Esophagus squamous epithelium (tissue), 5 donors: Measurements from ENCODE around the gene FCGR3A. TPM values are rescaled to one million over a fixed set of nuclear protein-coding genes. Genes with fewer than 3 reads are reported as not detected.

ENCODE experiments used
- DNase-seq: peaks from one replicate; lab custom pipeline; 2025; lab: John Stamatoyannopoulos, UW
- H3K27ac ChIP-seq, 4 donors: fragments of 200-600 bp; sonication (generic); one replicate each; pipeline ENCODE4 v1.5.1; 2016 to 2019; ENCODE audit warnings: mild to moderate bottlenecking in 1 of 4
- H3K27me3 ChIP-seq, 4 donors: fragments of 200-600 bp; sonication (generic); 1 replicate in 3 of 4; 2 replicates in 1 of 4; pipeline versions ENCODE4 v1.5.1 to v1.6.0; 2017 to 2021; ENCODE audit warnings: antibody characterized with exemption in 1 of 4
- H3K36me3 ChIP-seq, 3 donors: fragments of 200-600 bp; sonication (generic); one replicate each; pipeline ENCODE4 v1.5.1; 2016 to 2019
- H3K4me1 ChIP-seq, 3 donors: fragments of 200-600 bp; sonication (generic); one replicate each; pipeline ENCODE4 v1.5.1; 2017 to 2019
- H3K4me3 ChIP-seq, 4 donors: fragments of 200-600 bp; sonication (generic); 1 replicate in 3 of 4; 2 replicates in 1 of 4; pipeline ENCODE4 v1.5.1; 2016 to 2019; ENCODE audit warnings: mild to moderate bottlenecking in 2 of 4, moderate library complexity in 1 of 4
- H3K9me3 ChIP-seq, 3 donors: fragments of 200-600 bp; sonication (generic); one replicate each; pipeline ENCODE4 v1.5.1; 2016 to 2019
- POLR2A ChIP-seq, 4 donors: fragments of 450-650 bp; IDR thresholded peaks; one replicate each; pipeline ENCODE4 v1.6.1; 2017; ENCODE audit warnings: antibody characterized with exemption in 4 of 4, mild to moderate bottlenecking in 4 of 4, moderate library complexity in 3 of 4
- WGBS, 2 donors: methylation state at CpG; one replicate each; pipeline ENCODE4 v1.1.5; 2018; 5-methylcytosine and 5-hydroxymethylcytosine counted together
- intact Hi-C: fragments of 100-400 bp; cut with DNase I; formaldehyde crosslinking; loops from one replicate; pipeline ENCODE4 v1.15.0; 2022
- total RNA-seq, 4 donors: library from RNA; depleted of rRNA; stranded (reverse); fragments of >200 nt; gene quantifications; one replicate each; pipeline ENCODE4 v1.1.0, GENCODE V29; 2016
- TF ChIP-seq, protein P1 (sequence below), 6 experiments: fragments of 450-650 bp in 4 of 6; fragments of 200-600 bp in 2 of 6; sonication (generic) in 2 of 6; IDR thresholded peaks; one replicate each; pipeline ENCODE4 v1.5.1; 2016 to 2019; ENCODE audit warnings: antibody characterized with exemption in 6 of 6, mild to moderate bottlenecking in 4 of 6, moderate library complexity in 4 of 6
- donor health status: DM: yes; HTN: yes; CAD: no.

FCGR3A gene
- total RNA-seq, 4 donors from 2014 or later = 0.23 to 15.5 (median 1.9) TPM

DNA sequence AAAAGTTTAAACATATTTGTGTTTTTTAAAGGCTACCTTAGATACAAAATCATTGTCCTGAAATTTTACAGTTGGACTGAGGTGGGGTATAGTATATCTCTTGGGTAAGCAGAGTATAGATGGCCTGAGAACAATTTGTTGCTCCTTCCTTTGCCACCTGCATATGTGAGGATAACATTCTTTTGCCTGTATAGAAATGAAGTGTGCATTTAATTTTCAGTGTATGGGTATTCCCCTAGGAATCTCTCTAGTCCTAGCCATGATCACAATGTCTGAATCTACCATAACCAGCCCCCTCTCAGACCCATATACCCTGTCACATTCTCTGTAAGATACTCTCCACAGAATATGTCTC is 46.2 kb downstream of the FCGR3A start:
- no peak for TF ChIP-seq POLR2A (IDR thresholded peaks at IDR 0.05)
- TF ChIP-seq, protein P1, sequence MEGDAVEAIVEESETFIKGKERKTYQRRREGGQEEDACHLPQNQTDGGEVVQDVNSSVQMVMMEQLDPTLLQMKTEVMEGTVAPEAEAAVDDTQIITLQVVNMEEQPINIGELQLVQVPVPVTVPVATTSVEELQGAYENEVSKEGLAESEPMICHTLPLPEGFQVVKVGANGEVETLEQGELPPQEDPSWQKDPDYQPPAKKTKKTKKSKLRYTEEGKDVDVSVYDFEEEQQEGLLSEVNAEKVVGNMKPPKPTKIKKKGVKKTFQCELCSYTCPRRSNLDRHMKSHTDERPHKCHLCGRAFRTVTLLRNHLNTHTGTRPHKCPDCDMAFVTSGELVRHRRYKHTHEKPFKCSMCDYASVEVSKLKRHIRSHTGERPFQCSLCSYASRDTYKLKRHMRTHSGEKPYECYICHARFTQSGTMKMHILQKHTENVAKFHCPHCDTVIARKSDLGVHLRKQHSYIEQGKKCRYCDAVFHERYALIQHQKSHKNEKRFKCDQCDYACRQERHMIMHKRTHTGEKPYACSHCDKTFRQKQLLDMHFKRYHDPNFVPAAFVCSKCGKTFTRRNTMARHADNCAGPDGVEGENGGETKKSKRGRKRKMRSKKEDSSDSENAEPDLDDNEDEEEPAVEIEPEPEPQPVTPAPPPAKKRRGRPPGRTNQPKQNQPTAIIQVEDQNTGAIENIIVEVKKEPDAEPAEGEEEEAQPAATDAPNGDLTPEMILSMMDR (IDR thresholded peaks at IDR 0.05) = no peak
- intact Hi-C loops = no loop called here

DNA sequence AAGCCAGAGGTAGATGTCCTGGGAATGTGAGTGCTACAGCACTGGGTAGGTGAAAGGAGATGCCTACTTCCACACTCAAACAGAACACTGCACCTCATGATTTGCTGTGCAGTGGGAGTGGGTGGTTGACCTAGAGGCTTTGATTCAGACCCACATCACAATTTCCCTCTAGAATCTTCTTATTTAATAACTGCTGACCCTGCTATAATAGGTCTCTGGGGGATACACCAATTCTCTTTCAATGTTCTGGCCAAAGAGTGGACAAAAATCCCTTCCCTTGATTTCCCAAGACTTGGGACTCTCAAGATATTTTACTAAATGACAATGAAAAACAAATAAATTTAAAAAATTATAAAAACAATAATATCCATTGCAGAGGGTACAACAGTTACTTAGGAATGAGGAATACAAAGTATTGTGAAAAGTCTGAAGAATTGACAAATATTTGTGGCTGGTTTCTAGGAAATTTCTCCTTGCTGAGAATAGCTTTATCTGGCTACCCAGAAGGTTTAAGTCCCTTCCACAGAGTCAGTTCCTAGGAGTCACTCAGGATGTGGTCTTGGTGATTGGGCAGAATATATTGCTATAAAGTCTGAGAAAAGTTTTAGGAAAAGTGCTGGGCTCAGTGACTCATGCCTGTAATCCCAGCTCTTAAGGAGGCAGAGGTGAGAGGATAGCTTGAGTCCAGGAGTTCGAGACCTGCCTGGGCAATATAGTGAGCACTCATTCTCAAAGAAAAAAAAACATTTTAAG is 46.8 kb downstream of the FCGR3A start:
- intact Hi-C loops = no loop called here
- Histone ChIP-seq H3K27me3 (peaks cover 0 to 68% (median 0%) of the 10 kb centered on the region in 4 donors), H3K4me3 (no peak overlapping the region), H3K4me1 (peaks cover 0 to 12% (median 0%) of the 10 kb centered on the region in 3 donors), H3K9me3 (no peaks in the 10 kb centered on the region), H3K27ac (no peak overlapping the region), H3K36me3 (no peaks in the 10 kb centered on the region)
- 46 to 100% methylated on average over 1 of the region's 1 CpG for WGBS, 2 donors
- no peak for DNase-seq
- TF ChIP-seq, protein P1 (IDR thresholded peaks at IDR 0.05) = no peak
- TF ChIP-seq POLR2A (IDR thresholded peaks at IDR 0.05) = no peak

More for the DNA sequence above, 46.2 kb downstream of the FCGR3A start:
- Histone ChIP-seq H3K4me1 (peaks cover 0 to 12% (median 0%) of the 10 kb centered on the region in 3 donors), H3K27me3 (peaks cover 0 to 65% (median 0%) of the 10 kb centered on the region in 4 donors), H3K9me3 (no peaks in the 10 kb centered on the region), H3K27ac (no peak overlapping the region), H3K36me3 (no peaks in the 10 kb centered on the region), H3K4me3 (no peak overlapping the region)
- no peak for DNase-seq

DNA sequence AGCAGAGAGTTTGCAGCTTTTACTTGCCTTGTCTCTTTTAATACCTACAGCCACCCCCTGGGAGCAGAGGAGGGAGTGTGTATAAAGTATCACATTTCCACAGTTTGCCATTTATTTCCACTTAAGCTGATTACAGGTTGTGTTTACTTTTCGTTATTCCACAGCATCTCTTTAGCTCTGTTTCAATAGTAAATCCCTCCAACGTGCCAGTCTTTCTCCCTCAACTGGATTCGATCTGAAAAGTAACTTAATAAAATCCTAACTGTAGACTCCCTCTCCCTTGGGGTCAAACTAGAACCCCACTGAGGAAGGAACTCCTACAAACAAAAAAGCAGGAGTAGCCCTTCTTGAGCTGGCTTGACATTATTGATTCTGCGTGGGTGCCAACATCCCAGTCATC is 47.4 kb downstream of the FCGR3A start:
- DNase-seq = no peak
- Histone ChIP-seq H3K4me1 (peaks cover 0 to 10% (median 0%) of the 10 kb centered on the region in 3 donors), H3K36me3 (no peaks in the 10 kb centered on the region), H3K27ac (no peak overlapping the region), H3K9me3 (no peaks in the 10 kb centered on the region), H3K27me3 (peaks cover 0 to 75% (median 0%) of the 10 kb centered on the region in 4 donors), H3K4me3 (no peak overlapping the region)
- 59 to 63% methylated on average over 4 of the region's 4 CpGs for WGBS, 2 donors
- intact Hi-C loops = no loop called here
- TF ChIP-seq, protein P1 (IDR thresholded peaks at IDR 0.05) = no peak
- TF ChIP-seq POLR2A (IDR thresholded peaks at IDR 0.05) = no peak

DNA sequence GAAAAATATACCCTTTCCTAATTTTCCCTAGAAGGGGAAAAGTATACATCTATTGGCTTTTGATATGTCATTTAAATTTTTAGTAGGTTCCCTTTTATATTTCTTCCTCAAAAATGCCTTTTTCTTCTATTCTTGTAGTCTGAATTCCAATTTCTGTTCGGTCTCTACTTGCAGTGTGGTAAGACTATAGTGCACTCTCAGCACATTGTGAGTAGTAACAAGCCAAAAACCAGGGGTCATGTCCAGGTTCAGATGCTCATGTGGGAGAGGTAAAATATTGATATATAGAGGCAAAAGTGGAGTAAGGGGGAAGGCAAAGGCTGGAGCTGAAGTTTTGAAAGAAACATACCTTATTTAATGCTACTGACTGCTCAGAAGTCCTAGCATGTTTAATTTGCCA is 48.4 kb downstream of the FCGR3A start:
- no peak for DNase-seq
- H3K36me3 ChIP-seq = no peaks in the 10 kb centered on the region
- peaks cover 0 to 68% (median 0%) of the 10 kb centered on the region in 4 donors for H3K27me3 ChIP-seq
- peaks cover 0 to under 1% (median 0%) of the 10 kb centered on the region in 3 donors for H3K4me1 ChIP-seq
- WGBS, 2 donors = 94% methylated on average over 1 of the region's 1 CpG
- no peak overlapping the region for H3K27ac ChIP-seq
- no peak overlapping the region for H3K4me3 ChIP-seq
- no peaks in the 10 kb centered on the region for H3K9me3 ChIP-seq
- TF ChIP-seq, protein P1 (IDR thresholded peaks at IDR 0.05) = no peak
- TF ChIP-seq POLR2A (IDR thresholded peaks at IDR 0.05) = no peak
- intact Hi-C loops = no loop called here
